Stimulated activated naive B cell treated with anti-CD40 and anti-IgM and Interleukin-4, amounts not matched to agents 10 μg/mL and 1 μg/mL and 100 μg/mL, for 72 hours (primary cell): ENCODE data around the gene POC5.
"Not testable (repeated sequence)": the region's sequence is repeated elsewhere in the genome, so short reads cannot be mapped to it uniquely, and the experiment has no call there.

Experiments used
- ATAC-seq, 2 donors: fragments of 150-1000 bp; cut with Tn5 transposase; replicated peaks; 2 replicates each; pipeline ENCODE4 v1.10.0; 2021; ENCODE audit warnings: moderate library complexity in 1 of 2
- DNase-seq: peaks from one replicate; pipeline ENCODE4 v3.0.0; 2021
- H3K27ac Mint-ChIP-seq: one replicate; pipeline ENCODE4 v1.8.0; 2022; ENCODE audit warnings: mild to moderate bottlenecking, mixed read lengths
- H3K27me3 Mint-ChIP-seq, 2 donors: one replicate each; pipeline ENCODE4 v1.8.0; 2022; ENCODE audit warnings: mixed read lengths in 2 of 2
- H3K36me3 Mint-ChIP-seq, 2 donors: one replicate each; pipeline ENCODE4 v1.8.0; 2022; ENCODE audit warnings: mixed read lengths in 2 of 2, mild to moderate bottlenecking in 1 of 2
- H3K4me1 Mint-ChIP-seq, 2 donors: one replicate each; pipeline ENCODE4 v1.8.0; 2022; ENCODE audit warnings: mixed read lengths in 2 of 2, mild to moderate bottlenecking in 1 of 2
- H3K4me3 Mint-ChIP-seq, 2 donors: one replicate each; pipeline ENCODE4 v1.8.0; 2022; ENCODE audit warnings: mild to moderate bottlenecking in 2 of 2, mixed read lengths in 2 of 2, moderate library complexity in 1 of 2
- H3K9me3 Mint-ChIP-seq, 2 donors: one replicate each; pipeline ENCODE4 v1.8.0; 2022; ENCODE audit warnings: mixed read lengths in 2 of 2, mild to moderate bottlenecking in 1 of 2

Gene POC5

DNA sequence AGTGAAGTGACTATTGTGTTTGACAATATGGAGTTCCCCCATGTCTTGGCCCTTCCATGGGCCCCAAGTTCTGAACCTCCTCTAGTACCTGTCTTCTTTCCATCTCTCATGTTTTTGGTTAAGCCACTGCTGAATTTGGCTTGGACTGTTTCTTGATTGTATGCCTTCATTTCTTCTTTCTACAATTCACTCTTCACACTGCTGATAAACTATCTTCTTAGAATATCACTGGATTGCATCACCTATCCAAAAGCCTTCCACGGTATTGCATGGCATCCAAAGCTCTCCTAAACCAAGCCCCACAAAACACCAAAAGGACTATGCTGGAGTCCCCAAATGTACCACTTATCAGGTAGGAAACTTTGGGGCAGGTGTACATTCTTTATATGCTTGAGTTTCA, 4.3 kb upstream of the POC5 start:
- Mint-ChIP-seq H3K36me3 (peaks cover 0 to 6% of the 10 kb centered on the region in 2 donors), H3K9me3 (peaks cover 3% of the 10 kb centered on the region in 2 donors), H3K4me3 (no peak overlapping the region), H3K4me1 (no peaks in the 10 kb centered on the region), H3K27ac (no peak overlapping the region), H3K27me3 (peaks cover 14 to 31% of the 10 kb centered on the region in 2 donors)
- ATAC-seq = no peak
- no peak for DNase-seq

DNA sequence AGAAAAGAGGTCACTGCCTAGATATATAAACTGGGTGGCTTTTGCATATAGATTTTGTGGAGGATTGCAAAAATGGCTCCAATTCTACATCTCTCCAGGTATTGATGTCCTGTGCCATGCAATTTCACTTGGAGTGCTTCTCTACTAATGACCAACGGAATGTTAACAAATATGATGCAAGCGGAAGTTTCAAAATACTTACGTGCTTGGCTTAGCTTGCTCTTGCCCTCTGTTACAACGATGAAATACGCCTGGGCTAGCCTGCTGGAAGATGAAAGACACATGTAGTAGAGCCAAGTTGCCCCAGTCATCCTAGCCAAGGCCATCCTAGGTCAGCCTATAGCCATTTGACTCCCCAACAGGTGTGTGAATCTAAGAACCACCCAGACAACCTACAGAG, 3.6 kb upstream of the POC5 start:
- ATAC-seq = no peak
- H3K4me1 Mint-ChIP-seq = peaks cover 2 to 3% of the 10 kb centered on the region in 2 donors

DNA sequence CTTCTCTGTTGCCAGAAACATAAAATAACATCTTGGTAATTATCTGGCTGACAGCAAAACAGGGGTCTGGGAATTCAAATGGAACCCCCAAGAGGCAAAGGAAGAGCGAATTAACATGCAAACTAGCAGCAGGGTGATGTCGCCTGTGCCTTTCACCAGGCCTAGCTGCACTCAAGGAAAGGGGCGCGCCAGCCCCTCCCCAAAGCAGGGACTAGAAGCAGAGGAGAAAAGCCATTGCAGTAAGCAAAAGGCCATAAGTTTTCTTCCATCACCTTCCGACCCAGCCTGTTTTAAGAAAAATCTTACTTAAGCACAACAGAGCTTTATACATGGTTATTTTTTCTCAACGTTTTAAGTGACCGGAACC, 539 bp downstream of the POC5 start:
- Mint-ChIP-seq H3K4me1 (peaks cover 21 to 26% of the 10 kb centered on the region in 2 donors), H3K27me3 (peaks cover 3 to 17% of the 10 kb centered on the region in 2 donors), H3K4me3 (peak overlapping the region; percentile 96 to 100), H3K9me3 (no peaks in the 10 kb centered on the region), H3K36me3 (peaks cover 21 to 35% of the 10 kb centered on the region in 2 donors), H3K27ac (peak overlapping the region; percentile 100)
- DNase-seq (no peak), ATAC-seq (peak; percentile 4 to 14)

More for the DNA sequence above, 3.6 kb upstream of the POC5 start:
- DNase-seq = no peak
- H3K27me3 Mint-ChIP-seq = peaks cover 8 to 24% of the 10 kb centered on the region in 2 donors
- H3K36me3 Mint-ChIP-seq = peaks cover 0 to 8% of the 10 kb centered on the region in 2 donors
- peaks cover 0 to 3% of the 10 kb centered on the region in 2 donors for H3K9me3 Mint-ChIP-seq
- H3K4me3 Mint-ChIP-seq = no peak overlapping the region
- no peak overlapping the region for H3K27ac Mint-ChIP-seq

DNA sequence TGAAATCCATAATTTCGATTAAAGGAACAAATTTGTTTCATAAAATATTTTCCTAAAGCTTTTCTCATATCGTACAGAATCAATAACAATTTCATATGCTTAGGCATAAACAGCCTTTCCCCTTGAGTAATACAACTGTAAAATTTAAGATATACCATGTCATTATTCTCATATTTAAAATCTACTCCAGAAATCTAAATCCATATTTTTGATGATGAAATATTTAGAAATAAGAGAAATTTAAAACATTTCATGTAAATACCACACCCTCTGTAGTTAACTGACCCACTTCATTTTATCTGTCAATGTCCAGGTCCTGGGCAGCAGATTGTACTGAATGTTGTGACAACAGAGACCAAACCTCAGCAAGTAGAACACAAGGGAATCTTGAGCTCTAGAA, 5.1 kb downstream of the POC5 start:
- peaks cover 25 to 29% of the 10 kb centered on the region in 2 donors for H3K4me1 Mint-ChIP-seq

DNA sequence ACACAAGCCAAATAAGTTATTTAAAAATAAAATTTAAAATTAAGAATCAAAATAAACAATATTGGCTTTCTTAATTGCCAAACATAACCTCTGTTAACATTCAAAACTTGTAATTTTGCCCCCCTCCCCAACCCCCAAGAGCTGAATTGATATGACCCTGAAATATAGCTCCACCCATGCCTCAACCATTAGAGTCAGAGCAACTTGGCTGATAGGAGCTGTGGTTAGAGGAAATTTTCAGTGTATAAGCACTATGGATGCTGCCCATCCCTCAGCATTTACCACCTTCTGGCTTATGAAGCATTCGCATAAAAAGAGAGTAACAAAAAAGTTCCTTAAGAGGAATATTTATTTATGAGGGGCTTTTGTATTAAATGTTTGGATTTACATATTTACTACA, 6.1 kb downstream of the POC5 start:
- Mint-ChIP-seq H3K9me3 (no peaks in the 10 kb centered on the region), H3K4me1 (peaks cover 25 to 30% of the 10 kb centered on the region in 2 donors), H3K27ac (no peak overlapping the region), H3K27me3 (no peaks in the 10 kb centered on the region), H3K4me3 (no peak overlapping the region), H3K36me3 (peaks cover 28 to 48% of the 10 kb centered on the region in 2 donors)
- no peak for ATAC-seq
- no peak for DNase-seq

More for the DNA sequence above, 5.1 kb downstream of the POC5 start:
- H3K9me3 Mint-ChIP-seq = no peaks in the 10 kb centered on the region
- ATAC-seq (no peak), DNase-seq (no peak)
- no peaks in the 10 kb centered on the region for H3K27me3 Mint-ChIP-seq
- H3K4me3 Mint-ChIP-seq = no peak overlapping the region
- H3K27ac Mint-ChIP-seq = no peak overlapping the region
- H3K36me3 Mint-ChIP-seq = peaks cover 28 to 46% of the 10 kb centered on the region in 2 donors

DNA sequence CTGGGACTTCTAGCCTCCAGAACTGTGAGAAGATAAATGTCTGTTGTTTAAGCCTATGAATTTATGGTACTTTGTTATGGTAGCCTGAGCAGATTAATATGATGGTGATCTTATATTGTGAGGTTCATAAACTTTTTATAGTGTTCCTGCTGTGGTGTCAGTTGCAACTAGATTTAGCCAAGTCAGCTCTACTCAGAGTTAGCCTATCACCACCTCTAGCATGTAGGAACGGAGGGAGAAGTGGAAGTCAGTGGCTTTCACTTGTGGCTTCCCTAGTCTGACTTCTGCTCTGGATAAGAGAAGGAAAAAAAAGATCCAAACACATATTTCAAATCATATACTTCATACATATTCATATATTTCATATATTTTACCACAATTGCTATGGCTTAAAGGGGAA, 6.6 kb downstream of the POC5 start:
- ATAC-seq (no peak), DNase-seq (no peak)
- no peaks in the 10 kb centered on the region for H3K27me3 Mint-ChIP-seq
- no peaks in the 10 kb centered on the region for H3K9me3 Mint-ChIP-seq
- H3K4me3 Mint-ChIP-seq = no peak overlapping the region
- H3K27ac Mint-ChIP-seq = no peak overlapping the region
- H3K4me1 Mint-ChIP-seq = peaks cover 23 to 30% of the 10 kb centered on the region in 2 donors
- H3K36me3 Mint-ChIP-seq = peaks cover 26 to 44% of the 10 kb centered on the region in 2 donors

DNA sequence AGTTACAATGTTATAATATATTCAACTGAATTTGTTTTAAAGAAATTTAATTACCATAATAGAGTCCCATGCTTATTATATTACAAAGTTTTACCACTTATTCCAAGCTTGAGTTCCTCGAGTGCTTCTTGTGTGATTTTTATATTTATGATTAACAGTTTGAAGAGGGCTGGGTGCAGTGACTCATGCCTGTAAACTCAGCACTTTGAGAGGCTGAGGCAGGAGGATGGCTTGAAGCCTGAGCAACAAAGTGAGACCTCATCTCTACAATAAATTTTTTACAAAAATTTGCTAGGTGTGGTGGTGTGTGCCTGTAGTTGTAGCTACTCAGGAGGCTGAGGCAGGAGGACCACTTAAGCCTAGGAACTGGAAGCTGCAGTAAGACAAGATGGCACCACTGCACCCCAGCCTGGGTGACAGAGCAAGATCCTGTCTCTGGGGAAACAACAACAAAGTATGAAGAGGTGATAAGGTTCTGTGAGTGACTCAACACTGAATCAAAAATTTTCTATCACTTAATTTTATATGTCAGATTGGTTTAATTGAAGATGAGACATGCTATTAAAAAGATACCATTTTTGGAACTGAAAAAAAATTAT, 9.2 kb downstream of the POC5 start:
- Mint-ChIP-seq H3K27me3 (no peaks in the 10 kb centered on the region), H3K4me1 (peaks cover 7 to 10% of the 10 kb centered on the region in 2 donors), H3K27ac (no peak overlapping the region), H3K9me3 (no peaks in the 10 kb centered on the region), H3K36me3 (peaks cover 11 to 22% of the 10 kb centered on the region in 2 donors), H3K4me3 (no peak overlapping the region)
- DNase-seq = no peak
- ATAC-seq = no peak

DNA sequence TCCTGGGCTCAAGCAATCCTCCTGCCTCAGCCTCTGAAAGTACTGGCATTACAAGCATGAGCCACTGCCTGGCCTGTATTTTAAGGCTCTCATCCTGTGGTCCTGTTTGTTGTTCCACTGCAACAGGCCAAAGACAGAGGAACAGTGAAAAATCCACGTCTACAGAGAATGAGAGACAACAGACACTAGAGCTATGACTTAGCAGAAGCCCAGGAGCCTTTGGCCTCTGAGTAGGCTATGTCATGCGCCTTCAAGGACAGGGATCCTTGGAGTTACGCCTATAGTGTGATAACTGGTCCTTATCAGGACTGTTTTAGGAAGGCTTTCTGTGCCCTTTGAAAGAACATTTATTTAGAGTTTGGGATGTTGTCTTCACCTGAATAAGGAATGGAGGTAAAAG, 10.5 kb downstream of the POC5 start:
- DNase-seq (no peak), ATAC-seq (no peak)
- Mint-ChIP-seq H3K9me3 (no peaks in the 10 kb centered on the region), H3K4me1 (peaks cover 8 to 10% of the 10 kb centered on the region in 2 donors), H3K36me3 (peaks cover 19 to 29% of the 10 kb centered on the region in 2 donors), H3K4me3 (no peak overlapping the region), H3K27ac (no peak overlapping the region), H3K27me3 (no peaks in the 10 kb centered on the region)

DNA sequence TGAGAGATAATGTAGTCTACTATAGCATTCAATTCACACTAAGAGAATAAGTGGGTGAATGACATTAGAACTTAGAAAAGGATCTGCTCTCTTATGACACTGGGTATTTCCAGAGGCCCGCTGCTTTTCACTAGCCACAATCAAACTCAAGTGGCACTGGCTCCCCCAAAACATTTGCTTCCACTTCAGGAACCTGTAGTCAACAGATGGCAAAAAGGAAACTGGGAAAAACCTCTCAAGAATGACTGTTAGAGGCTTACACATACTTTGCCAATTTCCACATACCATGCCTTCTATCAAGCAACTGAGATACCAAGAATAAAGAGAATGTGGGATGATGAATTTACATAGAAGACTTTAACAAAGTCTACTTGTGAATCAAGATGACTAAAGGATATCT, 11.2 kb downstream of the POC5 start:
- Mint-ChIP-seq H3K4me1 (peaks cover 8 to 10% of the 10 kb centered on the region in 2 donors), H3K4me3 (no peak overlapping the region), H3K9me3 (no peaks in the 10 kb centered on the region), H3K27ac (no peak overlapping the region), H3K36me3 (peaks cover 17 to 31% of the 10 kb centered on the region in 2 donors), H3K27me3 (no peaks in the 10 kb centered on the region)
- DNase-seq = no peak
- ATAC-seq = no peak

DNA sequence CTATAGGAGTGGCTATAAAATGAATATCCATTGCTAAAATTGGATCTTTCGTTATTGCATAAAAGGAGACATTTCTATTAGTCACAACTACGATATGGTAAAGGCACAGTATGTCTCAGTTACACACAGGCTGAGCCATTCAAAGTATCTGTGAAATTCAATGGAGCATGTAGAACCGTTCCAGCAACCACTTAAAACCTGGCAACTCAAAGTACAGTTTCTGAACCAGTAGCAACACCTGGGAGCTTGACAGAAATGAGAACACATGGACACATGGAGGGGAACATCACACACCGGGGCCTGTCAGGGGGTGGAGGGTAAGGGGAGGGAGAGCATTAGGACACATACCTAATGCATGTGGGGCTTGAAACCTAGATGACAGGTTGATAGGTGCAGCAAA, 15.4 kb downstream of the POC5 start:
- DNase-seq (no peak), ATAC-seq (no peak)
- H3K4me3 Mint-ChIP-seq = no peak overlapping the region
- peaks cover 27 to 37% of the 10 kb centered on the region in 2 donors for H3K36me3 Mint-ChIP-seq
- peaks cover 4 to 7% of the 10 kb centered on the region in 2 donors for H3K4me1 Mint-ChIP-seq
- no peaks in the 10 kb centered on the region for H3K27me3 Mint-ChIP-seq
- H3K27ac Mint-ChIP-seq = no peak overlapping the region
- no peaks in the 10 kb centered on the region for H3K9me3 Mint-ChIP-seq

DNA sequence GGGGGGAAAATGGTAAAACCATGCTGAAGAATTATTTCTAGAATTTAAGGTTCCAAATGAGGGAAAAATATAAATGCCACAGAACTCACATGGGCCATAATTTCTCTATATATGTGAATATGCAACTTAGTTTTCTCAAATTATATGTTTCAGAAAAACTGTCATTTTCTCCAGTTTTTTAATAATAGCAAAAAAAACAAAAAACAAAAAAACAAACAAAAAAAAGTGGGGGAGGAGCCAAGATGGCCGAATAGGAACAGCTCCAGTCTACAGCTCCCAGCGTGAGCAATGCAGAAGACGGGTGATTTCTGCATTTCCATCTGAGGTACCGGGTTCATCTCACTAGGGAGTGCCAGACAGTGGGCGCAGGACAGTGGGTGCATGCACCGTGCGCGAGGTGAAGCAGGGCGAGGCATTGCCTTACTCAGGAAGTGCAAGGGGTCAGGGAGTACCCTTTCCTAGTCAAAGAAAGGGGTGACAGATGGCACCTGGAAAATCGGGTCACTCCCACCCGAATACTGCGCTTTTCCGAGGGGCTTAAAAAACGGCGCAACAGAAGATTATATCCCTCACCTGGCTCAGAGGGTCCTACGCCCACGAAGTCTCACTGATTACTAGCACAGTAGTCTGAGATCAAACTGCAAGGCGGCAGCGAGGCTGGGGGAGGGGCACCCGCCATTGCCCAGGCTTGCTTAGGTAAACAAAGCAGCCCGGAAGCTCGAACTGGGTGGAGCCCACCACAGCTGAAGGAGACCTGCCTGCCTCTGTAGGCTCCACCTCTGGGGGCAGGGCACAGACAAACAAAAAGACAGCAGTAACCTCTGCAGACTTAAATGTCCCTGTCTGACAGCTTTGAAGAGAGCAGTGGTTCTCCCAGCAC, 21.5 kb downstream of the POC5 start:
- not testable (repeated sequence) for H3K27me3 Mint-ChIP-seq, H3K9me3 Mint-ChIP-seq, DNase-seq, H3K27ac Mint-ChIP-seq, H3K4me1 Mint-ChIP-seq, H3K4me3 Mint-ChIP-seq, ATAC-seq
- peaks cover 25 to 43% of the 10 kb centered on the region in 2 donors for H3K36me3 Mint-ChIP-seq

DNA sequence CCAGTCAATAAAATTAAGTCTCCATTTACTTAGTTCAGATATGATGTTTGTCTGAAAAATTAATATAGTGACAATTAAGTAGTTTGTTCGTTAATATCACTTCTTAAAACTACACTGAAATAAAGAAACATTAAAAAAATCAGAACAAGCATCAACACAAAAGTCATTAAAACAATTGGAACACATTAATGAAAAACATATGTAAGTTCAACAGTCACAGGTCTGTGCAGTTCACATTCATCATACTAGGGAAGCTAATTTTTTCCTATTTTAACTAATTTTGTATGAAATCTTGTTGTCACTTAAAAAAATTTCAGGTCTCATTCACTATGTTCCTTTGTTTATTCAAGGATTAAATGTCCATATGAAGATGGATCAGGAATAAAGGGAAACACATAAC, 22.5 kb downstream of the POC5 start:
- peaks cover 27 to 45% of the 10 kb centered on the region in 2 donors for H3K36me3 Mint-ChIP-seq

DNA sequence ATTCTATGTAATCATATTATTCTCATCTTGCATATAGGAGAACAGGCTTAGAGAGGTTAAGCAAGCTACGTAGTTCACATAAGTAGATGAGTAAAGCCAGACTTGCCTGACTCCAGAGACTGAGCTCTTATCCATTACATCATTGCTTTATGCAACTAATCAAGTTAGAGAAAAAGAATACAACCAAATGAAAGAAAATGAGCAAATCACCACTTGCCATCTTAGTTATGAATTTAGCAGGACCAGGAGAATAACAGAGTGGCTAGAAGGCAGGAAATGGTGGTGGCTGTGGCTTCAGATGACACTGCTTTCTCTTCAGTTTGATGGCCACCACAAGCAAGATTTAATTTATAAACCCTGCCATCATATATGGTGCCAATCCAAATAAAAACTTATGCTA, 26.6 kb downstream of the POC5 start:
- Mint-ChIP-seq H3K9me3 (no peaks in the 10 kb centered on the region), H3K4me3 (no peak overlapping the region), H3K27ac (no peak overlapping the region), H3K36me3 (peaks cover 16 to 30% of the 10 kb centered on the region in 2 donors), H3K27me3 (no peaks in the 10 kb centered on the region), H3K4me1 (peaks cover 0 to 2% of the 10 kb centered on the region in 2 donors)
- DNase-seq (no peak), ATAC-seq (no peak)

More for the DNA sequence above, 22.5 kb downstream of the POC5 start:
- H3K4me1 Mint-ChIP-seq = peaks cover 0 to 2% of the 10 kb centered on the region in 2 donors
- ATAC-seq (no peak), DNase-seq (no peak)
- H3K27ac Mint-ChIP-seq = no peak overlapping the region
- no peaks in the 10 kb centered on the region for H3K27me3 Mint-ChIP-seq
- H3K9me3 Mint-ChIP-seq = no peaks in the 10 kb centered on the region
- H3K4me3 Mint-ChIP-seq = no peak overlapping the region

DNA sequence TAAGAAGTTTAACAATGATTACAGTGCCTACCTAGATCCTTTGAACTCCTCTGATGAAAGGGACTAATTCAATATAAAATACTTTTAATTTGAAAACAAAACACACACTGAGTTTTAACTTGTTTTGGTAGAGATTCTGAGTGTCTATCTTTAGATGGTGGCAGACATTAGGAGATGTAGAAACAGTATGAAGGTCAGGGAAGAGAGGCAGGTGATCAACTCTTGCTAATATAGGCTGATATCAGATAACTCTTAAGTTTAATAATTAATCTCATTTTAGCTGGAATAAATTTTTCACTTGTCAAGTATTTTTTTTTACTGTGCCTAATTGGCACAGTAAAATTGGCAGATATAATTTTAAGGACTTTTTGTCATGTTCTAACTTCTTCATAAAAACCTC, 30.8 kb downstream of the POC5 start:
- H3K4me1 Mint-ChIP-seq = no peaks in the 10 kb centered on the region
- ATAC-seq (no peak), DNase-seq (no peak)
- no peak overlapping the region for H3K4me3 Mint-ChIP-seq
- no peak overlapping the region for H3K27ac Mint-ChIP-seq
- H3K27me3 Mint-ChIP-seq = no peaks in the 10 kb centered on the region
- peaks cover 21 to 23% of the 10 kb centered on the region in 2 donors for H3K36me3 Mint-ChIP-seq
- H3K9me3 Mint-ChIP-seq = no peaks in the 10 kb centered on the region

DNA sequence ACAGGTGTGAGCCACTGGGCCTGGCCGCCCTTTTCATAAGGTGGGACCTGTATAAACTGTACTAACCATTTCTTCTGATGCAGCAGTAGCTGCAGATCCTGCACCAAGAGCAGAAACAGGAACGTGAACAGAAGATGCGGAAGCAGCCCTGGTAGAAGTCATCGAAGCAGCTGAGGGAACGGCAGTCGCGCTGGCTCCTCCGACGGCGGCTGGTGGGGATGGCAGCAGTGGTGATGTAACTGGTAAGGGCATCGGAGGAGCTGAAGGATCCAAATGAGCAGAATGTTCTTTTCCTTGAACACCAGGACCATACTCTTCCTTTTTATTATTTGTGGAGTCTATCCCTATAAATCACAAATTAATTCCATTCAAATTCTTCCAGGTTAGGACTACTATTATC, 32.1 kb downstream of the POC5 start:
- Mint-ChIP-seq H3K9me3 (no peaks in the 10 kb centered on the region), H3K36me3 (peaks cover 18 to 21% of the 10 kb centered on the region in 2 donors), H3K4me1 (no peaks in the 10 kb centered on the region), H3K4me3 (no peak overlapping the region), H3K27me3 (no peaks in the 10 kb centered on the region), H3K27ac (no peak overlapping the region)
- ATAC-seq (no peak), DNase-seq (no peak)
